Measurements from ENCODE around the gene TCOF1. TPM values are rescaled to one million over a fixed set of nuclear protein-coding genes. Genes with fewer than 3 reads are reported as not detected.

The TCOF1 gene
- total RNA-seq, 2 donors from 2014 or later = 28.9 to 58.3 TPM

GRCh38 chr5:150404535-150404934 is 47.0 kb downstream of the TCOF1 start:
- Histone ChIP-seq H3K4me3 (no peak overlapping the region), H3K27me3 (replicated peaks; ENCODE audit: insufficient read depth) (no peaks in the 10 kb centered on the region), H3K27ac (no peak overlapping the region), H3K9me3 (no peaks in the 10 kb centered on the region), H3K4me1 (replicated peaks) (no peaks in the 10 kb centered on the region), H3K36me3 (no peaks in the 10 kb centered on the region)
- no peak for DNase-seq (ENCODE audit: low spot score)
- 88% methylated on average over 10 of the region's 10 CpGs for WGBS
- TF ChIP-seq CTCF (IDR thresholded peaks at IDR 0.05) (no peak), POLR2A (IDR thresholded peaks at IDR 0.05) (no peak), POLR2AphosphoS5 (IDR thresholded peaks at IDR 0.05) (no peak)
- intact Hi-C loops (cut with DNase I) = no loop called here

GRCh38 chr5:150404941-150405816 is 47.7 kb downstream of the TCOF1 start:
- DNase-seq (ENCODE audit: low spot score) = no peak
- TF ChIP-seq POLR2A (IDR thresholded peaks at IDR 0.05) (no peak), CTCF (IDR thresholded peaks at IDR 0.05) (no peak), POLR2AphosphoS5 (IDR thresholded peaks at IDR 0.05) (no peak)
- H3K4me3 ChIP-seq = no peak overlapping the region
- no peaks in the 10 kb centered on the region for H3K36me3 ChIP-seq
- H3K9me3 ChIP-seq = no peaks in the 10 kb centered on the region
- peaks cover 2% of the 10 kb centered on the region for H3K4me1 ChIP-seq (replicated peaks)
- WGBS = 79% methylated on average over 9 of the region's 9 CpGs
- no peak overlapping the region for H3K27ac ChIP-seq
- no peaks in the 10 kb centered on the region for H3K27me3 ChIP-seq (replicated peaks; ENCODE audit: insufficient read depth)
- intact Hi-C loops (cut with DNase I) = no loop called here

- Histone ChIP-seq H3K27ac (no peak overlapping the region), H3K4me1 (replicated peaks) (peaks cover 2% of the 10 kb centered on the region), H3K36me3 (no peaks in the 10 kb centered on the region), H3K4me3 (no peak overlapping the region), H3K27me3 (replicated peaks; ENCODE audit: insufficient read depth) (no peaks in the 10 kb centered on the region), H3K9me3 (no peaks in the 10 kb centered on the region)
- no peak for TF ChIP-seq POLR2AphosphoS5 (IDR thresholded peaks at IDR 0.05)
- TF ChIP-seq CTCF (IDR thresholded peaks at IDR 0.05) = no peak
- TF ChIP-seq POLR2A (IDR thresholded peaks at IDR 0.05) = no peak
- 95% methylated on average over 4 of the region's 4 CpGs for WGBS
- intact Hi-C loops (cut with DNase I) = no loop called here
- no peak for DNase-seq (ENCODE audit: low spot score)
Measured at GRCh38 chr5:150406103-150406722, 48.7 kb downstream of the TCOF1 start.

GRCh38 chr5:150406723-150407095 is 49.2 kb downstream of the TCOF1 start:
- DNase-seq (ENCODE audit: low spot score) = no peak
- intact Hi-C loops (cut with DNase I) = no loop called here
- 84% methylated on average over 10 of the region's 10 CpGs for WGBS
- no peaks in the 10 kb centered on the region for H3K36me3 ChIP-seq
- H3K9me3 ChIP-seq = no peaks in the 10 kb centered on the region
- TF ChIP-seq POLR2AphosphoS5 (IDR thresholded peaks at IDR 0.05) (no peak), CTCF (IDR thresholded peaks at IDR 0.05) (no peak), POLR2A (IDR thresholded peaks at IDR 0.05) (no peak)
- H3K4me3 ChIP-seq = no peak overlapping the region
- no peak overlapping the region for H3K27ac ChIP-seq
- peaks cover 2% of the 10 kb centered on the region for H3K4me1 ChIP-seq (replicated peaks)
- H3K27me3 ChIP-seq (replicated peaks; ENCODE audit: insufficient read depth) = no peaks in the 10 kb centered on the region

All from prostate gland (tissue), 2 donors.